GM18517 (cell line): ENCODE results near the gene TMEM25.
"Not testable (repeated sequence)": the region's sequence is repeated elsewhere in the genome, so short reads cannot be mapped to it uniquely, and the experiment has no call there.

Experiments
- ATAC-seq: cut with Tn5 transposase; IDR thresholded peaks from one replicate; pipeline ENCODE4 v1.9.1; 2021; ENCODE audit warnings: mild to moderate bottlenecking, moderate library complexity; ENCODE audit not compliant: unreplicated experiment

Gene TMEM25

GRCh38 chr11:118577995-118578394, 47.0 kb downstream of the TMEM25 start:
- ATAC-seq = not testable (repeated sequence)

- no peak for ATAC-seq
Observed at GRCh38 chr11:118581057-118581456, 50.1 kb downstream of the TMEM25 start.
